ENCODE measurements around the gene LPO.

LPO gene

DNA sequence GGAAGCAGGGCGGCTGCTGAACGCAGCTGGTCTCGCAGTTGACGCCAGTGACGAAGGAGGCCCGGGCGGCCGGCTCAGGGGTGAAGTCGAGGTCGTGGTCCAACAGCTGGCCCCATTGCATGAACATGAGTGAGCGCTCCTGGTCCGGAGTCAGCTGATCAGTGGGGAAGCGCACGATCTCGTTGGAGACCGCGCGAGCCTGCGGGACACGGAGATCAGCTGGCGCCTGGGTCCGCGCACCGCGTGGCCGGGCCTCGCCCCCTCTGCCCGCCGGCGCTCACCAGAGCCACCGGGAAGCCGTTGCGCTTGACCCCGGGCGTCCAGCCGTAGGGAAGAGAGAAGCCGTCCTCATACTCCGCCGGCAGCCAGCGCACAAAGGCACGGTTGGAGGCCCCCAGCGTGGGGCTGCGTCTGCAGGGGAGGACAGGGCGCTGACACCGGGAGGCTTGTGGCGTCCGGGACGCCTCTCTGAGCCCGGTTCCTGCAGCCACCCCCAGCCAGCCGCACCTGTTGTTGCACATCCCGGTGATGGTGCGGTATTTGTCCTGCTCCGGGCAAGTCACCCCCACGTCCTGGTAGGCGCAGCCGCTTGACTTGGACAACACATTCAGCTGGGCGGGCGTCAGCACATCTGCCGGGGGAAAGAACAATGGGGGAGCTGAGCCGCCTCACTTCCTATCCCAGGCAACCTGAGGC, 40.8 kb downstream of the LPO start:
- no peak for DNase-seq

GRCh38 chr17:58279736-58280479, 41.5 kb downstream of the LPO start:
- DNase-seq: no peak

- DNase-seq: no peak
Observed at GRCh38 chr17:58280480-58281217, 42.3 kb downstream of the LPO start, which contains the start of gene MPO. Gene MPO, minus strand, starts transcription at chr17:58280935. Its CDS starts 177 bp downstream, at chr17:58280758.

- peak; percentile 78 for DNase-seq
Observed at GRCh38 chr17:58281511-58282011, 43.2 kb downstream of the LPO start.

DNA sequence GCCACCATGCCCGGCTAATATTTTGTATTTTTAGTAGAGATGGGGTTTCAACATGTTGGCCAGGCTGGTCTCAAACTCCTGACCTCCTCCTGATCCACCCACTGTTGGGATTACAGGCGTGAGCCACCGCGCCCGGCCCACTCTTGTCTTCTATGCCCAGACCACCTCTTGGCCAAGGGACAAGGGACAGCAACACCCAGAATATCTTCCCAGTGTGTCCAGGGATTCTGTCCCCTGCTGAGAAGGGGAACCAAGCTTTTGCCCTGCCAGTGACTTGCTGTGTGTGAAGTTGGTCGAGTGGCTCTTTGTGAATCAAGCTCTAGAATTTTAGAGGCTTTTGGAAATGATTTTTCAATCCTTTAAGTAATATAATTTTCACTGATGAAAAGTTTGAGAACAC, 44.1 kb downstream of the LPO start:
- DNase-seq: no peak

GRCh38 chr17:58283674-58284612, 45.6 kb downstream of the LPO start:
- DNase-seq: no peak

DNA sequence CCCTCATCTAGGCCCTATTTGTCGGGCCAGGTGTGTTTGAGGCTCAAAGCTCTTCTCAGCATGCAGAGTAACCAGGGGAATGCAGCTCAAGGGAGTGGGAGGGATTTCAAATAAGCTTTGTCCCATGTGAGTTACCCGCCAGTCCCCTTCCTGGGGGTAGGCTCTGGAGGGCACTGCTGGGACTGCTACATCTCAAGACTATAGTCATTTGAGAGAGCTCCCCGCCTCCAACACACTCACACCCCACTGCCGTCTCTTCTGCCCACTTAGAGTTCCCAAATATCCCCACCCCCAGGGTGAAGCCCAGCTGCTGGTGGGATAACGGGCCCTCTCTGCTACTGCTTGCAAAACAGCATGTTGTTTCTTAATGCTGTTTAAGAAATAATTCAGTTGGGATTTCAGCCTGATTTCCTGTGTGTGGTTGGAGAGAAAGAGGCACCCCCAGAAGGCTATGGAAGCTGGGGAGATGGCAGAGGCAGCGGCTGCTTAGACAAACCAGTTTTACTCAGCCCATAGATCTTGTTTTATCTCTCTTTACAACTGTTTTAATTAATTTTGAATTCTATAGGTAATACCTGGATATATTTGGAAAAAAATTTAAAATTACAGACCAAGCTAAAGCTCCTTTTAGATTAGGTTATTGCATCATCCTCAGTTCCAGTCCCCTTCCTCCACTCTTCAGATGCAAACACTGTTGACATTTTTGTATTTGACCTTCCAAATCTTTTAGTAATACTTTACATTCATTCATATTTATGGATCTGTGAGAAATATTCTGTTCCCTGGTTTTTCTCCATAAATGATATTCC, 46.4 kb downstream of the LPO start:
- DNase-seq: no peak

- DNase-seq: no peak
Observed at GRCh38 chr17:58285422-58285810, 47.0 kb downstream of the LPO start.

GRCh38 chr17:58289869-58290268, 51.5 kb downstream of the LPO start:
- DNase-seq: no peak

GRCh38 chr17:58291246-58291645, 52.9 kb downstream of the LPO start:
- DNase-seq: no peak

GRCh38 chr17:58294034-58294433, 55.6 kb downstream of the LPO start:
- DNase-seq: no peak

- DNase-seq: no peak
Observed at GRCh38 chr17:58300336-58300735, 62.0 kb downstream of the LPO start.

DNA sequence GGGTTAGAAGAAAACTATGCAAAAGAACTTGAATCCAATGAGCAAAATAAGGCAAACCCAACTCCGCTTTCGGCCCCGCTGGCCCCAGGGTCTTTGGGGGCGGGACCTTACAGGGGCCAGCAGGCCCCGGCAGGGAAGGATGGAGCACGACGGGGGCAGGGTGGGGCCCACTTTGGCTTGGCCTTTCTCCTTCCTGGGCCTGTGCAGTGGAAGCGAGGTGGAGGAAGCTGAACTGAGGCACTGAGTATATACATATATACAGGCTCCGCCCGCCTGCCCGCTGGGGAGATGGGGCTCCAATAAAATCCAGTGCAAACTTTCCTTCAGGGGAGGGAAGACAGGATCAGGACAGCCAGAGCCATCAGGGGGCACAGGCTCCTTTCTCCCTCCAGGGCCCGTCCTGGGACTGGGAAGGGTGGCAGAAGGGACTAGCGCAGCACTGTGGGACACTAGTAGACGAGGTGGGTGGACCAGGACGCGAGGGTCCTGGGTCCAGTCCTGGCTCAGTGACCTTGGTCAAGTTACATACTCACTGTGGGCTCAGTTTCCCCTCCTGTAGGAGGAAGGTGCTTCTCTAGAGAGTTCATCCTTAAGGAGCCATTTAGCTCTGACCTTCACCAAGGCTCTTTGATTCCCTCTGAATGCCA, 63.2 kb downstream of the LPO start:
- no peak for DNase-seq

DNA sequence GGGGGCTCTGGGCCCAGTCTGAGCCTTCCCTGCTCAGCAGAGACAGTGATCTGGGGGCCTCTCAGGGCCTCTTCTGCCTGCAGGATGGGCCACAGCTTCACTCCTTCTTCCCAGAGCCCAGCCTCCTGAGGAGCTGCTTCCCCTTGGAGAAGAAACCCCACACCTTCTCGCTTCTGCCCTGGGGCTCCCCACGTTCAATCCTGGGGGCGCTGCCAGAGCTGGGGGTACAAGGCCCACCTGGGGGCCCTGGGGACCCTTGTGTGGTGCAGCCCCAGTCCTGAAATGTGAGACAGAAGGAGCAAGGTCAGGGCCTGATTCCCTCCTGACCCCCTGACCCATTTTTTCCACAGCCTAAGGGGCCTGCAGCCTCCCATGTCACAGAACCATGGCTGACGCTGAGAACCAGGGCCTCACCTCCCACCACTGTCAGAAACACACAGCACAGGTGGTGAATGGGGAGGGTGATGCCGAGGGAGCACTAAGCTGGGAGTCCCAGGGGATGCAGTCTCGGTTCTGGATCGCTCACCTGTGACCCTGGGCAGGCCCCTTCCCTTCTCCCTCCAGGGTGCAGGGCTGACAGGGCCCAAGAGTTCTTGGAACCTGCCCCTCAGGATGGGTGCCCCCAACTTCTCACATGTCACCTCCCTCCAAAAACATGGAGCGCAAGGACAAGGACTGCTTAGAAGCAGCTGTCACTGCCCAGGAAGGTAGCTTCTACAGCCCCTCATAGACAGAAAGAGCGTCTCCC, 64.0 kb downstream of the LPO start:
- DNase-seq: no peak

DNA sequence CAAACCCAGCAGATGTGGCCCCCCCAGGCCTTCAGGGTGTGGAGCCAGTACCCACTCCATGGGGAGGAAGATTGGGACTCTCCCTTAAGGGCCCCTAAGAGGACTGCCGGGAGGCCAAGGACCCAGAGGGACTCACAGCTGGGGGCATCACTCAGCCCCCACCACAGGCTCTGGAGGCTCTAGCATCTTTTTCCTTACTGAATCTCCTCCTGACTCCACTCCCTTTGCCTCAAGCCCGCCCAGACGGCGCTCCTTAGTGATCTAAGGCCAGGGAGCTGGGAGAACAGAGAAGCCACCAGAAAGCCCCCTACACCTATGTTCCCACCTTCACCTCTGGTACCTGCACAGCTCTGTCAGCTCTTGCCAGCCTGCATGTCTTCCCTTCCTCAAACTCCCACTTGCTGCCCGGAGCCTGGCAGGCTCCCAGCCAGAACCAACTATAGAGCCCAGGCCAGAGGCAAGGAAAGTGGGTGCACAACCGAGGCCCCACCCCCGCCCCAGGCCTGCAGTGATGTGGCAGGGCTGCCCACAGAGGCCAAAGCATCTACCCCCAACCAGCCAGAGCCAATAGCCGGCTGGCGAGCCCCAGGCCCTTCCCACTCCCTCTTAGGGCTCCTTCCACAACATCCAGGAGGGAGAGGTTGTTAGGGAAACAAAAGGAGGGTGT, 64.7 kb downstream of the LPO start:
- DNase-seq: no peak

DNA sequence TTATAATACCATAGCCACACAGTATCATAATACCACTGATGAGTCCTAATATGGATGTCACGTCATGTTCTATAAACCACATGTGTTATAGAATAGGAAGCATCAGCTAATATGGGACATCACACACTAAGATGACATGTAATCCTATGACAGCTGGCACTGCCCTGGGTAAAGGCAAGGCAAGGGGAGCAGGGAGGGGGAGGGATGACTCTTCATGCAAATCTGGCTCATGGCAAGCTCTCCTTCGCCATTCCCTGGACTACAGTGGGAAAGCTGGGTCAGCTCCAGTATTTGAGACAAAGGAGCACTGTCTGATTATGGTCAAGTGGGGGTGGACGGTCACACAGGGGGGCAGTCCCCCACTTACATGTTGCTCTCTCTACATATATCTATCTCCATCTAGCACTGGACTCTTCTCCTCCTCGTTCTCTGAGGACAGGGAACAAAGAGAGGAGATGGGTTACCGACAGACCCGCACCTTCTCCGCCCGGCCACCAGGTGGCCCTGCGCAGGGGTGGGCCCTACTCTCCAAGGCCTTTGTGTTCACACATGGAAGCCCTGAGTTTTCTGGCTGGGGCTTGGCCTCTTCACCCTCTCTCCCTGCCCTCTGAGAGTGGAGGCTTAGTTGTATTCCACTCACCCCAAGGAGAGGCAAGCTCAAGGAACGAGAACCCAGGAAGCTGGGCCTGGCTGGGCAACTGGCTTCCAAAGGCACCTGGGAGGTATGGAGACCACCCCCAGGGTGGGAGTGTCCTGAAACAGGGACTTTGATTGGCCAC, 65.8 kb downstream of the LPO start:
- DNase-seq: peak; percentile 57

- DNase-seq: no peak
Observed at GRCh38 chr17:58304750-58305486, 66.5 kb downstream of the LPO start.

DNA sequence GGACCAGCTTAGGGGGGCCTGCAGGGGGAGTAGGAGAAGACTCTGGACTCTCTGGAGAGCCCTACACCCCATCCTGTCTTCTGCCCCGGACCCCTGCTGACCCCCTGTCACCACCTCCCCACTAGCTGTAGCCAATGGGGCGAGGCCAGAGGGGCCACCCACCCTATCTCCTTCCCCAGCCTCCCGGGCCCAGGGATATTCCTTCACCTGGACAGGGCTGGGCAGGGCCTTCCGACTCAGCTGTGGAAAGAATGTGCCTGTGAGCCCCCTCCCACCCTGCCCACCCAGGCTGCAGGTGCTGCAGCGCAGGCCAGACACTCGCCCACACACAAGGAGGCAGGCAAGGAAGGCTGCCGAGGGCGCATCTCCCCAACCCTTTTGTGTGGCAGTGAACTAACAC, 67.2 kb downstream of the LPO start:
- DNase-seq: no peak
